ENCODE results near the gene CACNA1B. TPM values are rescaled to one million over a fixed set of nuclear protein-coding genes. Genes with fewer than 3 reads are reported as not detected.
A peak's percentile ranks its signal among the peaks of the same experiment; 100 is the strongest.

CACNA1B gene
- total RNA-seq, 4 donors from 2014 or later = 0.13 to 0.42 (median 0.31) TPM

GRCh38 chr9:137866226-137867141 is 11.1 kb upstream of the CACNA1B start:
- H3K36me3 ChIP-seq = no peaks in the 10 kb centered on the region
- no peak for TF ChIP-seq CTCF (IDR thresholded peaks at IDR 0.05)
- WGBS = 49% methylated on average over 18 of the region's 21 CpGs
- H3K27ac ChIP-seq (replicated peaks in 1 of 4) = no peak overlapping the region
- no peaks in the 10 kb centered on the region for H3K4me1 ChIP-seq
- no peak for DNase-seq (ENCODE audit: extremely low spot score)
- peaks cover 0 to 7% (median 0%) of the 10 kb centered on the region in 4 donors for H3K27me3 ChIP-seq
- no peak overlapping the region for H3K4me3 ChIP-seq
- intact Hi-C loops (cut with DNase I) = no loop called here
- no peaks in the 10 kb centered on the region for H3K9me3 ChIP-seq

GRCh38 chr9:137870432-137870831 is 7.2 kb upstream of the CACNA1B start:
- H3K9me3 ChIP-seq = no peaks in the 10 kb centered on the region
- no peak overlapping the region for H3K27ac ChIP-seq (replicated peaks in 1 of 4)
- H3K27me3 ChIP-seq = peaks cover 0 to 29% (median 0%) of the 10 kb centered on the region in 4 donors
- intact Hi-C loops (cut with DNase I) = no loop called here
- no peaks in the 10 kb centered on the region for H3K36me3 ChIP-seq
- DNase-seq (ENCODE audit: extremely low spot score) = no peak
- H3K4me3 ChIP-seq = no peak overlapping the region
- WGBS = 74% methylated on average over 3 of the region's 3 CpGs
- H3K4me1 ChIP-seq = no peaks in the 10 kb centered on the region
- TF ChIP-seq CTCF (IDR thresholded peaks at IDR 0.05) = no peak
- no peak for TF ChIP-seq POLR2AphosphoS5 (IDR thresholded peaks at IDR 0.05)
- no peak for TF ChIP-seq EP300 (IDR thresholded peaks at IDR 0.05)
- TF ChIP-seq POLR2A (IDR thresholded peaks at IDR 0.05; ENCODE audit: low read depth) = no peak

GRCh38 chr9:137872296-137872695 is 5.3 kb upstream of the CACNA1B start:
- DNase-seq (ENCODE audit: extremely low spot score) = peak; percentile 64
- Histone ChIP-seq H3K27ac (replicated peaks in 1 of 4) (no peak overlapping the region), H3K9me3 (no peaks in the 10 kb centered on the region), H3K36me3 (no peaks in the 10 kb centered on the region), H3K4me1 (no peaks in the 10 kb centered on the region), H3K27me3 (peaks cover 0 to 47% (median 7%) of the 10 kb centered on the region in 4 donors), H3K4me3 (no peak overlapping the region)
- WGBS = 86% methylated on average over 10 of the region's 10 CpGs
- no peak for TF ChIP-seq CTCF (IDR thresholded peaks at IDR 0.05)
- TF ChIP-seq EP300 (IDR thresholded peaks at IDR 0.05) = no peak
- no peak for TF ChIP-seq POLR2A (IDR thresholded peaks at IDR 0.05; ENCODE audit: low read depth)
- intact Hi-C loops (cut with DNase I) = no loop called here

- H3K36me3 ChIP-seq = no peaks in the 10 kb centered on the region
- 79% methylated on average over 8 of the region's 8 CpGs for WGBS
- TF ChIP-seq POLR2A (IDR thresholded peaks at IDR 0.05; ENCODE audit: low read depth) (no peak), POLR2AphosphoS5 (IDR thresholded peaks at IDR 0.05) (no peak), CTCF (IDR thresholded peaks at IDR 0.05) (no peak), EP300 (IDR thresholded peaks at IDR 0.05) (no peak)
- H3K9me3 ChIP-seq = no peaks in the 10 kb centered on the region
- H3K4me3 ChIP-seq = no peak overlapping the region
- DNase-seq (ENCODE audit: extremely low spot score) = peak; percentile 79
- peaks cover 2 to 50% (median 11%) of the 10 kb centered on the region in 4 donors for H3K27me3 ChIP-seq
- intact Hi-C loops (cut with DNase I) = no loop called here
- peaks cover 0 to 8% (median 5%) of the 10 kb centered on the region in 4 donors for H3K4me1 ChIP-seq
- no peak overlapping the region for H3K27ac ChIP-seq (replicated peaks in 1 of 4)
These were observed 4.2 kb upstream of the CACNA1B start for GRCh38 chr9:137873408-137873807.

Measured in esophagus muscularis mucosa (tissue), 4 donors.